HL-60 (cell line): ENCODE results near the gene GMCL2.

ENCODE experiments used
- POLR2AphosphoS5 ChIP-seq: IDR thresholded peaks from 2 replicates; pipeline ENCODE4 v1.6.1; 2012; ENCODE audit warnings: low read depth
- SPI1 ChIP-seq: IDR thresholded peaks from 2 replicates; pipeline ENCODE4 v1.6.1; 2012; ENCODE audit warnings: low read depth, mild to moderate bottlenecking, borderline replicate concordance
- TF ChIP-seq, protein P1 (sequence below): IDR thresholded peaks from one replicate; pipeline ENCODE4 v1.5.1; 2011; ENCODE audit warnings: low read length, control low read depth, inconsistent platforms; ENCODE audit not compliant: insufficient read depth

DNA sequence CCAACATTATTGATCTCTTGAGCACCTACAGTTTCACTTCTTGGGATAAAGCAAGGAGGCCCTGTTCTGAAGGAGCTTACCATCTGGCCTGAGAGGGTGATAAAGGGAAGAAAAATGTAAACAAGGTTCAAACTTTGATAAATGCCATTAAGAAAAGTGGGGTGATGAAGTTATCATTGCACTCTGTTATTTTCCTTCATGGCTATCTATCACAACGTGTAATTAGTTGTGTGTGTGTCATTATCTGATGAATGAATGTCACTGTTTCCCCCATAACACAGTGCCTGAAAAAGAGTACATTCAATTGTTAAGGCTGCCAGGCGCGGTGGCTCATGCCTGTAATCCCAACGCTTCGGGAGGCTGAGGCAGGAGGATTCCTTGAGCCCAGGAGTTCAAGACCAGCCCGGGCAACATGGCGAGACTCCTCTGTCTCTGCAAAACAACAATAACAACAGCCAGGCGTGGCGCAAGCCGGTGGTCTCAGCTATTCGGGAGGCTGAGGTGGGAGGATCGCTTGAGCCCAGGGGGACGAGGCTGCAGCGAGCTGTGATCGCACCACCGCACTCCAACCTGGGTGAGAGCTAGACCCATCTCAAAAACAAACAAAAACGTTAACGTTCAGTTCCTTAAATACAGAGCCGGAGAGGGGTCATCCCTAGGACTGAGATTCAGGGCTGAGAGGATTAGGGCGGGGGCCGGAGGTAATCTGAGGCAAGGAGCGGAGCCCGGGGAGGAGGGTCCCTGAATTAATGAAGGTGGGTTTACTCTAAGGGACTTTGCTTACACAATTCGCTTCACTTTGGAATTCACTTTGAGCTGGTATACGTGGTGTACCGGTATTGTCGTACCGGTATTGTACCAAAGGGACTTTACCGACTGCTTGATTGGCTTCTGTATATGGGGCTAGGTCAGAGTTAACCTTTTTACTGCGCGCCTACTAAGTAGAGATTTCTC lies 34.4 kb downstream of the GMCL2 start:
- TF ChIP-seq, protein P1, sequence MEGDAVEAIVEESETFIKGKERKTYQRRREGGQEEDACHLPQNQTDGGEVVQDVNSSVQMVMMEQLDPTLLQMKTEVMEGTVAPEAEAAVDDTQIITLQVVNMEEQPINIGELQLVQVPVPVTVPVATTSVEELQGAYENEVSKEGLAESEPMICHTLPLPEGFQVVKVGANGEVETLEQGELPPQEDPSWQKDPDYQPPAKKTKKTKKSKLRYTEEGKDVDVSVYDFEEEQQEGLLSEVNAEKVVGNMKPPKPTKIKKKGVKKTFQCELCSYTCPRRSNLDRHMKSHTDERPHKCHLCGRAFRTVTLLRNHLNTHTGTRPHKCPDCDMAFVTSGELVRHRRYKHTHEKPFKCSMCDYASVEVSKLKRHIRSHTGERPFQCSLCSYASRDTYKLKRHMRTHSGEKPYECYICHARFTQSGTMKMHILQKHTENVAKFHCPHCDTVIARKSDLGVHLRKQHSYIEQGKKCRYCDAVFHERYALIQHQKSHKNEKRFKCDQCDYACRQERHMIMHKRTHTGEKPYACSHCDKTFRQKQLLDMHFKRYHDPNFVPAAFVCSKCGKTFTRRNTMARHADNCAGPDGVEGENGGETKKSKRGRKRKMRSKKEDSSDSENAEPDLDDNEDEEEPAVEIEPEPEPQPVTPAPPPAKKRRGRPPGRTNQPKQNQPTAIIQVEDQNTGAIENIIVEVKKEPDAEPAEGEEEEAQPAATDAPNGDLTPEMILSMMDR: no peak
- TF ChIP-seq SPI1 (no peak), POLR2AphosphoS5 (no peak)
